VCaP (cell line): Measurements from ENCODE around the gene PPA1.

Experiments used
- H3K27ac ChIP-seq: fragments of 450-650 bp; 2 replicates; pipeline ENCODE4 v1.5.1; 2017
- TF ChIP-seq, protein P1 (sequence below): fragments of 450-650 bp; conservative IDR thresholded peaks from 2 replicates; pipeline ENCODE4 v1.5.1; 2017; ENCODE audit warnings: mild to moderate bottlenecking, moderate library complexity

The PPA1 gene

DNA sequence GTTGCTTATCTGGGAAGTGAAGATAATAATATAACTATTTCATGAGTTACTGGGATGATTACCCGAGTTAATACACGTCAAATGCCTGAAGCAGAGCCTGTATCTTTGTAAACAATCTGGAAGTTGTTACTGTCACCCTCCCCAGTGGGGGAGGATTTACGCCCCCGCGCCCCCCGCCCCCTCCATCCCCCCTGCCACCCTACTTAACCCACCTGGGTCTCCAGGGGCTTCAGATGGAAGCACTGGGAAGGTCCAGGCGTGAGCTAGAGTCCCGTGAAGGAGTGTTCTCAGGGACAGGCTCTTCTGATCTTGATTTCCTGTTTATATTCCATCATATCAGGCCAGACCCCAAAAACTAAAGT, 691 bp upstream of the PPA1 start:
- peak overlapping the region; percentile 89 for H3K27ac ChIP-seq
- TF ChIP-seq, protein P1, sequence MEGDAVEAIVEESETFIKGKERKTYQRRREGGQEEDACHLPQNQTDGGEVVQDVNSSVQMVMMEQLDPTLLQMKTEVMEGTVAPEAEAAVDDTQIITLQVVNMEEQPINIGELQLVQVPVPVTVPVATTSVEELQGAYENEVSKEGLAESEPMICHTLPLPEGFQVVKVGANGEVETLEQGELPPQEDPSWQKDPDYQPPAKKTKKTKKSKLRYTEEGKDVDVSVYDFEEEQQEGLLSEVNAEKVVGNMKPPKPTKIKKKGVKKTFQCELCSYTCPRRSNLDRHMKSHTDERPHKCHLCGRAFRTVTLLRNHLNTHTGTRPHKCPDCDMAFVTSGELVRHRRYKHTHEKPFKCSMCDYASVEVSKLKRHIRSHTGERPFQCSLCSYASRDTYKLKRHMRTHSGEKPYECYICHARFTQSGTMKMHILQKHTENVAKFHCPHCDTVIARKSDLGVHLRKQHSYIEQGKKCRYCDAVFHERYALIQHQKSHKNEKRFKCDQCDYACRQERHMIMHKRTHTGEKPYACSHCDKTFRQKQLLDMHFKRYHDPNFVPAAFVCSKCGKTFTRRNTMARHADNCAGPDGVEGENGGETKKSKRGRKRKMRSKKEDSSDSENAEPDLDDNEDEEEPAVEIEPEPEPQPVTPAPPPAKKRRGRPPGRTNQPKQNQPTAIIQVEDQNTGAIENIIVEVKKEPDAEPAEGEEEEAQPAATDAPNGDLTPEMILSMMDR, result 0 out of 2 replicates have a peak, but pooled peaks have one; percentile 4

DNA sequence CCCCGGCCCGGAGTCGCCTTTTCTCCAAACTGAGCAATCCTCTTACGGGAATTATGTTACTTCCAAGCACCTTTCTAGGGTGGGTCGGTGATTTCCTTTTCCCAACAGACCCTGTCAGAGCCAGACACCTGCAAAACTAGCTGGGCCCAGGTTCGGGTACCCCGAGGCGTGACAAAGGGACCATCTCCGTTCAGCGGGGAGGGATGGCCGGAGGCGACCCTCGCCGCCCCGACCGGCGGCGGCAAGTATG, 445 bp downstream of the PPA1 start:
- TF ChIP-seq, protein P1, result no peak

DNA sequence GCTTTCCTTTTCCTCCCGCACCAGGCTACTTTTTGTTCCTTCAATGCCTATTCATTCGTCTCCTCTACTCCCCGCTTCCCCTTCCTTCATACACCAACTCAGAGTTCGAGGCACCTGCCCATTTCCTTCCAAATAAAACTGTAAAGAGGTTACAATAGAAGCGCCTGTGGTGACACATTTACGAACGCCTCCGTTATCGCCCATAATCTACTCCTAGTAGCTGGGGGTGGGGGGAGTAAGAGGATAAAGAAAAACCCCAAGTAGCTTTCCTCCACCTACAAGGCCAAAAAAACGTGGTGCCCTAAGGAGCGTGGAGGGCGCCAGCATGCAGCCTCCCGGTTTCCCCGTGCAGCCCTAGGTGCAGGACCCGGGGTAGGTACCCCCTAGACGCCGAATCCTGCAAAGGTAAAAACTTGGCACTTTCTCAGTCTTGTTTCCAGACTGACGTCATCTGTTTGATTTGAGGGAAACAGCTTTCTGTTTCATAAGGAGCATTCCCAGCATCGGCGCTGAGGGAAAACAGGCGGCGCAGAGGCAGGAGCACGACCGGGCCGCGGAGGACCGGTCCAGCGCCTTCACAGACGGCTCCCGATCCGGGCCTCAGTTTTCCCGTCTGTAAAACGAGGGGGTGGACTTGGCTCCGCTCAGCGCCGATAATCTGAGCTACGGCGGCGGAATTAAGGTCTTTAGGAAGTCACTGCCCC, 922 bp downstream of the PPA1 start:
- TF ChIP-seq, protein P1, result no peak
- peak overlapping the region; percentile 89 for H3K27ac ChIP-seq

More for the DNA sequence above, 445 bp downstream of the PPA1 start:
- peak overlapping the region; percentile 89 for H3K27ac ChIP-seq

DNA sequence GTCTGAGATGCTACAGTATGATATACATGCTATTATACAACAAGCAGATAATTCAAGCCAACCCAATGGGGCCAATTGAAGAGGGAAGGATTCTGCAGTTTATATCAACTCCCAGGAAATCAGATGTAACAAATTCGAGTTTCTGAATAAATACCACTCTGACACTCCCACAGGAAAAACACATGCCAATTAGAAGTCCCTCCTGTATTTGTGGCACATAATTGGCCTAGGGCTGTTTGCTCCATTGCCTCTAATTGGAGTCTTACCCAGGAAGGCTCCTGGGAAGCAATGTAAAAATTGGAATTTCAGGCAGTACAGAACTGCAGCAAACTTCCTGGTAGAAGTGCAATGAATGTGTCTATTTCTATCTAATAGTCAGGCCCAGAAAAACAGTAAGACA, 4.7 kb downstream of the PPA1 start:
- TF ChIP-seq, protein P1, result no peak
- H3K27ac ChIP-seq, result no peak overlapping the region

DNA sequence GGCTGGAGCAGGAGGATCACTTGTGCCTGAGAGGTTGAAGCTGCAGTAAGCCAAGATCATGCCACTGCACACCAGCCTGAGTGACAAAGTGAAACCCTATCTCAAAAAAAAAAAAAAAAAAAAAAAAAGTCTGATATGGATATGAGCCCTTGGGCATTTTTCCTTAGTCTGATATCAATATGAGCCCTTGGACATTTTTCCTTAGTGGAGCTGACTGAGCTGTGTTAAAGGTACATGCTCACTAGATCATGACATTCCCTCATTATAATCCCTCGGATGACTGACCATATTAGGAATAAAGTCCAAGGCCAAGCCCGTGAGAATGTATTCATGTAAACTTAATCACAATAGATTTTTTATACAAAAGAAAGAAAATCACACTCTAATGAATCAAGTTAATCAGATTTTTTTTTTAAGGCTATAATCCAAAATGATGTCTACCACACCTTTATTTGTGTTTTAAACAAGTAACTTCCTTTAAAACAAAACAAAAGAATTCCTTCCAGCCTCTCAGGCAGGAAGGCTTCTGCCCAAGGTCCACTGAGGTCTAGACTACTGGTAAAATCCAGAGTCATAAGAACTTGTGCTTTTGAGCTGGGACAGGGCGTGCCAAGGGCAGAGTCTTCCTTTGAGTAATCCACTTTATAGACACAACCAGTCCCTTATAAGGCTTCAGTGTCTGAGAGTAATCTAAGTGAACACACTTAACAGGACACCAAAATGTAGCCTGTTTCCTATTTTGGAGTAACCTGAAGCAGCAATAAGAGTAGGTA, 5.5 kb downstream of the PPA1 start:
- 0 out of 2 replicates have a peak overlapping the region, but pooled peaks have one; percentile 16 for H3K27ac ChIP-seq

DNA sequence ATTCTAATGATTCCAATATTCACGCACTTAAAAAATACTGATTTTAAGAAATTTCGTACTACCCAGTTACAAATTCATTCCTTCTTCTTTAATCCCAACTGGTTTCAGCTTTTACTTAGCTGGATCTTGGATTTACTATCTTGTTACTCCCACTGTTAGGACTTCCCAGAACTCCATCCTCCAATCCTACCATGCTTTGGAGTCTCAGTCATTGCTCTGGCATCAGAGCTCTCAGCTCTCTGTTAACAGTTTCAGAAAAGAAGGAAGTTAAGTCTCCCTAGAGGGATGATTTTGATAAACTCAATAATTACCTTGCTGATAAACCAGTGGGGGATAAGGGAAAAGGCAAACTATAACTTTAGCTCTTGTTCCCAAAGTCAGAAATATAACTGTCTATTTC, 9.5 kb downstream of the PPA1 start:
- TF ChIP-seq, protein P1, result no peak
- no peak overlapping the region; the same call in 1 of the 2 replicates for H3K27ac ChIP-seq

More for the DNA sequence above, 5.5 kb downstream of the PPA1 start:
- TF ChIP-seq, protein P1, result no peak

DNA sequence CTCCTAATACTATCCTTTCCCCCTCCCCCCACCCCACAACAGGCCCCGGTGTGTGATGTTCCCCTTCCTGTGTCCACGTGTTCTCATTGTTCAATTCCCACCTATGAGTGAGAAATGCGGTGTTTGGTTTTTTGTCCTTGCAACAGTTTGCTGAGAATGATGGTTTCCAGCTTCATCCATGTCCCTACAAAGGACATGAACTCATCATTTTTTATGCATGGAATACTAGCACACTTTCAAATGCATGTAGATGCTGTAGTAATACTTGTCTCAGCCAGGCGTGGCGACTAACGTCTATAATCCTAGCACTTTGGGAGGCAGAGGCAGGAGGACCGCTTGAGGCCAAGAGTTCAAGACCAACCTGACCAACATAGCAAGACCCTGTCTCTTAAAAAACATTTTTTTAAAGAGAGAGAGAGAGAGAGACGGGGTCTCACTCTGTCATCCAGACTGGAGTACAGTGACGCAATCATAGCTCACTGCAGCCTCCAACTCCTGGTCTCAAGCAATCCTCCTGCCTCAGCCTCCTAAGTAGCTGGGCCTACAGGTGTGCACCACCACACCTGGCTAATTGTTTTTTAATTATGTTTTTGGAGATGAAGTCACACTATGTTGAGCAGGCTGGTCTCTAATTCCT, 10.3 kb downstream of the PPA1 start:
- H3K27ac ChIP-seq, result peak overlapping the region; percentile 36
